Islet precursor cell (in vitro differentiated cells): Measurements from ENCODE around the gene U2SURP.
"Not testable (repeated sequence)": the region's sequence is repeated elsewhere in the genome, so short reads cannot be mapped to it uniquely, and the experiment has no call there.

Experiments used
- DNase-seq: peaks from one replicate; pipeline ENCODE4 v3.0.0-alpha.2; 2018

The U2SURP gene

DNA sequence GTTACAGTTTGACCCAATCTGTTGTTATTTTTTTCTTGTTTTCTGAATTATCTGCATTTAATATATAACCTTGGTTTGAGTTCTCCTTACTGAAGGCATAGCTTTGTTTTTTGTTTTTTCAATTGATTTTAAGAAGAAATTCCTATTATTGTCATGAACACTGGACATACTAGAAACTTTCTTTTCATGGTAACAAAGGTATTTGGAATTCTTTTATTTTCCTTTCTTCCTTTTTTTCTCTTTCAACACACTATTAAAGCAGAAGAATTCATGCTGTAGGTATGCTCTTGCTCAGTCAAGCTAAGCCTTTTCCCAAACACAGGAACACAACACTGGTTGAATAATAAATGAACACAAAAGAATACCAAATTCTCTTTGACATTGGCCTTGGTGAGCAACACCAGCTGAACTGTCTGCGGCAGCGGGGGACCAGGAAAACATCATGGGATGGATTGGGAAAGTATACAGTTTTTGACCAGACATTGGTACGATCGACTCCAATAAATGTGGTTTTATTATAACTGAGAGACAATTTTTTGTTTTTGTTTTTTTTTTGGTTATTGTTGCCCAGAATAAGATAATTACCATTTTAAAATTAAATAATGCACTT is 23.1 kb downstream of the U2SURP start:
- DNase-seq: no peak

DNA sequence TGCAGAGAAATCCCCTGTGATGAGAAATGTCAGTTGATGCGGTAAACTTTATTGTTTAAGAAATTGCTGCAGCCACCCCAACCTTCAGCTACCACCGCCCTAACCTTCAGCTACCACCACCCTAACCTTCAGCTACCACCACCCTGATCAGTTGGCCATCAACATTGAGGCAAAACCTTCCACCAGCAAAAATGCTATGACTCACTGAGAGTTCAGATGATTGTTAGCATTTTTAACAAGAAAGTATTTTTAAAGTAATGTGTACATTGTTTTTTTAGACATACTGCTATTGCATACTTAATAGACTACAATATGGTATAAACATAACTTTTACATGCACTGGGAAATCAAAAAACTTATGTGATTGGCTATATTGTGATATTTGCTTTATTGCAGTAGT is 30.0 kb downstream of the U2SURP start:
- DNase-seq: no peak

DNA sequence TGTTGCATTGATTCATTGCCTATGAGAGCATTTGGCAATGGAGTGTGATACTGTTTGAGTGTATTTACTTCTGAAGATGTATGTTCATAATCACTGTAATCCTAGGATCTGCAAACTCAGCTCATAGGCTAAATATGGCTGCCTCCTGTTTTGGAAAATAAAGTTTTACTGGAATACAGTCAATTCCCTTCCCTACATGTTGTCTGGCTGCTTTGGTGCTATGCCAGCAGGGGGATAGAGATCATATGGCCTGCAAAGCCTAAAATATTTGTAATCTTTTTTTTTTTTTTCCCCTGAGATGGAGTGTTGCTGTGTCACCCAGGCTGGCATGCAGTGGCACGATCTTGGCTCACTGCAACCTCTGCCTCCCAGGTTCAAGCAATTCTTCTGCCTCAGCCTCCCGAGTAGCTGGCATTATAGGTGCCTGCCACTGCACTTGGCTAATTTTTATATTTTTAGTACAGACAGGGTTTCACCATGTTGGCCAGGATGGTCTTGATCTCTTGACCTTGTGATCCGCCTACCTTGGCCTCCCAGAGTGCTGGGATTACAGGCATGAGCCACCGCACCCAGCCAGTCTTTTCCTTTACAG is 30.5 kb downstream of the U2SURP start:
- DNase-seq: not testable (repeated sequence)

DNA sequence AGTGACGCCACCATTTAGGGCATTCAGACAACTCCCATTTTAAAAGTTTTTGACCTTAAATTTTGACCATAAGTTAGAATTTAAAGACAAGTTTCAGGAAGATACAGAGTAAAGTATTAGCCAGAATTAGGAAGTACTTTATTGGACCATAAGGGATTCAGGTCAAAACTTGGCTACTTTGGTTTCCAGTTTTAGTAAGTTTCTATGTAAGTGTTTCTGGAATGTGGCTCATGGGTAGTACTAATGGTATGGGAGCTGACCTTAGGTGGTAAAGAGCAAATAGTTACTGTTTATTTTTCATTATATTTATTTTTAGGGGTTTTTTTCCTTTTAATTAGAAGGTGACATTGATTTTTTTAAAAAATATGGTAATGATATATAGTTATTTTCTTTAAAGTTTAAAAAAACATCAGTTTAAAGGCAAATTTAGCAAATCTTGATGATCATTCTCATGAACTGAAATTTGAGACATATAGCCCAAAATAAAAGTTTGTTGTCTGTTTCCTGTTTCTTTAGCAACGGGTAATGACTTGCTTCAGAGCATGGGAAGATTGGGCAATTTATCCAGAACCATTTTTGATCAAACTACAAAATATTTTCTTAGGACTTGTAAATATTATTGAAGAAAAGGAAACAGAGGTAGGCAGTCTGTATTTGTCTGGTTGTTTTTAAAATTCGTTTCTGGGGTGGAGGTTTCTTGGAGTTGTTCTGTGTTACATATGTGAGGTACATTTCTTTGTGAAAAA is 34.3 kb downstream of the U2SURP start:
- DNase-seq: no peak

DNA sequence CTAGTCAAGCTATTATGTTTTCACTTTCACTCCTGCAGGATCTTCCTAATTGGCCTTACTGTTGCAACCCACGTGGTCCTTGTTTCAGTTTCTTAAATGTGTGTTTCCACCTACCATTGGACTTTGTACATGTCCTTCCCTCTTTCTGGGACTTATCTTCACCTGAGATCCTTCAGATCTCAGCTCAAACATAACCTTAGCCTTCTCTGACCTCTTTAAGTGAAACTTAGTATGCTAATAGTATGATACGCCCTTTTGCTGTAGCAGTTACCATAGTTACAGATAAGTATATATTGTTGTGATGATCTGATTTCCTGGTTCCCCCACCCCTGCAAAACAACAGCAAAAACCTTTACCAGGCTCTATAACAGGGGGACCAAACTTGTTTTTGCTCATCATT is 35.2 kb downstream of the U2SURP start:
- no peak for DNase-seq

DNA sequence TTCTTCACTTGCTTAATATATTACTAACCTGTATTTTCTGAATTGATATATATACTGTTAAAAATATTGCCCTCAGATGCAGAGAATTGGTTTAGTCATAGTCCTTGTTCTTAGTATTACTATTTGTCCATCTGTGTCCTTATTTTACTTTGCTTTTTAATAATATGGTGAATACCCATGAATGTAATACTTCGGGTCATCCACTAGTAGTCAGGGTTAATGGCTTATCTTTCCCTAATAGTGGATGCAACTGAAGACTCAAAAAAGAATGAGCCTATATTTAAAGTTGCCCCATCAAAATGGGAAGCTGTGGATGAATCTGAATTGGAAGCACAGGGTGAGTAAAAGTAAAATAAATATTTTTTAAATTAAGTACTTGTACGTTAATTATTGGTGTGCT is 36.5 kb downstream of the U2SURP start:
- no peak for DNase-seq

DNA sequence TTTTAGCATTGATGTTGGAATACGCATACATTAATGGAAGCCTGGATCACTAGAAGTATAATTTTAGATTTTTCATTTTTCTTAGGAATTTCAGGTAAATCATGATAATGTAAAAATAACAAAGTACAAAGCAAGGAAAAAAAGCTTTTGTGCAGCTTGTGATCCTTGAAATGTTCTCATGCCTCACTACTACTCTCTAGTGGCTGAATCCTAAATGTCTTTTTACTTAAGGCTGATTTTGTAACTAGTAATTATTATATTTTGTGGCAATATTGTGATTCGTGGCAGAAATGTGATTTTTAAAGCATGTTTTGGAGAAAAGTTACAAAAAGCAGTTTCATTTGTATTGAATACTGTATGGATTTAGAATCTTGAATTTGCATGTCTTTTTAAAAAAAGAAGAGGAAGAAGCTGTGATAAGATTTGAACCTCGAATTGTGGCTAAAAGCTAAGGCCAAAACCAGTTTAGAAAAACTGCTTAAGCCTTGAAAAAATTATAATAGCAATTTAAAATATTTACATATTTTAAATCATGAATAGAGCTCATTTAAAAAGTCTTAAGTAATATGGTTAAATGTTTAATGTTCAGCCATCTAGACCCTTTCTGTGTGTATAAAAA is 39.0 kb downstream of the U2SURP start:
- no peak for DNase-seq

DNA sequence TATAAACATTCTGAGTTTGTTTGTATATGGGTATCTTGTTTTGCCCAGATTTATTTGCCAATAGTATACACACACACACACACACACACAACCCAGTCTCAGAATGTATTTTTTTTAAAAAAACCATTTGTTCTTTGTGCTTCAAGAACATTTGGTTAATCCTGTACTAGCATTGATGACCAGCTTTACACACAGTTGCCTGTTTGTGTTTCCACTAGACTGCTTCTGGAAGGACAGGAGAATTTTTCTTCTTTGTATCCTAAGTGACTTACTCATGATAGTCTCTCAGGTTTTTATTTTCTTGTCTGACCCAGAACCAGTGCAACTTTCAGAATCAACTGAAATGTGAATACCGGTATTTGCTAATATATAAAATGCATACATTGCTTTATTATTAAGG is 40.5 kb downstream of the U2SURP start:
- no peak for DNase-seq

DNA sequence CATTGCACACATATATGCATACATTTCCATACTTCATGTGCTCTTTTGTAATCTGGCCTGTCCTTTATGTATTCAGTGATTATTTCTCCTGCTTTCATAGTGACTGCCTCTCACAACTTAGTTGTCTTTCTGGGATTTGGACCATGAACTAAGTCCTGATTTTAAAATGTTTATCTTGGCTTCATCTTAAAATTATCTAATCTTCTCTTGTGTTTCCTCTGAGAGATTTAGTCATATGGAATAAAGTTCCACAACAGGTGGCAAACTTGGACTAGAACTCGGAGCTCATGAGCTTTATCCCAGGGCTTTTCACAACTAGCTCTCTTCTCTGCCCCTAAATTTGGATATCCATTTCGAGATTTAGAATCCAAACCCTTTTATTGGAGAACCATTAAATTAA is 44.3 kb downstream of the U2SURP start:
- no peak for DNase-seq

DNA sequence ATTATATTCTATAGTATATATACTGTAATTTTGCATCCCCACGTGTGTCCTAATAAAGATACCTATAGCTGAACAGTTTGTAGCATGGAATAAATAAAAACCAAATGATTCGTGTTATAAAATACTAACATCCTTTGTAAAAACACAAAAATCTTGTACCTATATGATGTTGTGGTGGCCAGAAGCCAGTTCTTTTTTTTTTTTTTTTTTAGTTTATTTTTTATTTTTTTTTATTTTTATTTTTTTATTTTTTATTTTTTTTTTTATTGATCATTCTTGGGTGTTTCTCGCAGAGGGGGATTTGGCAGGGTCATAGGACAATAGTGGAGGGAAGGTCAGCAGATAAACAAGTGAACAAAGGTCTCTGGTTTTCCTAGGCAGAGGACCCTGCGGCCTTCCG is 44.7 kb downstream of the U2SURP start:
- not testable (repeated sequence) for DNase-seq

DNA sequence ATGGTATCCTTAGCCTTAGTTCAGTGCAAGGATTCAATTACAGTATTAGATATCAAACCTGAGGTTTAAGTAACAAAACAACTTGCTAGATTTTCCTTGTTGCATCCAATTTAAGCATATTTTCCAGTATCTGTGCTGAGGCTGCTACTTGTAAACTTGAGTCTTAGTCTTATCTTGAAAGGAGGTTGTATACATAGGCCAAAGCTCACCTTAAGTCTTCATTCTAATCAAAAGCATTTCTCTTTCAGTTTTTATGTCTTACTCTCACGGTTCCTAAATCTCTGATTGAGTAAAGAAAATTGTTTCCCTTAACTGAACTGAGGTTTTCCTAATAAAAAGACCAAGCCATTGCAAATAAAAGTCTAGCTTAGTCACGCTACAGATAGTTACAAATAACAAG is 52.6 kb downstream of the U2SURP start:
- no peak for DNase-seq

DNA sequence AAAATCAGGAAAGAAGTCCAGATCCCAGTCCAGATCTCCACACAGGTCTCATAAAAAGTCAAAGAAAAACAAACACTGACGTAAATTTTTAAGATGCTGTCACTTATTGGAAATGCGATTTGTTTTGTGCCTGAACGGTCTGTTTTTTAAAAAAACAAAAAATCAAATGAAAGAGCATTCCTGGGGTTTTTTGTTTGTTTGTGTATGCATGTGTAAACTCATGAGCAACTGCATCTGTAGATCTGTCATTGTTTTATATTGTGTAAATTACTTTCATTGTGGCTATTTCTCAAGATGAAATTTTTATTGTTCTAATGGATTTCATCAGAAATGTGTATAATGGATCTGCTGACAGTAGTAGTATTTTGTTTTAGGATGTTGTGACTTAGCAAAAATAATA is 55.0 kb downstream of the U2SURP start:
- DNase-seq: no peak

DNA sequence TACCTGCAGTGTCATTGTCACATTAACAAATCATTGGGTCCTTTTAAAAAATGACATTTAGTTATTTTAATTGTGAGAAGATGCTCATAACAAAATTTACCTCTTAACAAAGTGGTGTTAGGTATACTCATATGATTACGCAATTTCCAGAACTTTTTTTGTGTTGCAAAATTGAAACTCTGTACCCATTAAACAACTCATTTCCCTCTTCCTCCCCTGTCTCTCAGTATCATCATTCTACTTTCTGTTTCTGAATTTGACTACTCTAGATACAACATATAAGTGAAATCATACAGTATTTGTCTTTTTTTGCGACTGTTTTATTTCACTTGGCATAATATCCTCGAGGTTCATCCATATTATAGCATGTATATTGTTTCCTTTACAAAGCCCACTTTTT is 59.5 kb downstream of the U2SURP start:
- DNase-seq: no peak

DNA sequence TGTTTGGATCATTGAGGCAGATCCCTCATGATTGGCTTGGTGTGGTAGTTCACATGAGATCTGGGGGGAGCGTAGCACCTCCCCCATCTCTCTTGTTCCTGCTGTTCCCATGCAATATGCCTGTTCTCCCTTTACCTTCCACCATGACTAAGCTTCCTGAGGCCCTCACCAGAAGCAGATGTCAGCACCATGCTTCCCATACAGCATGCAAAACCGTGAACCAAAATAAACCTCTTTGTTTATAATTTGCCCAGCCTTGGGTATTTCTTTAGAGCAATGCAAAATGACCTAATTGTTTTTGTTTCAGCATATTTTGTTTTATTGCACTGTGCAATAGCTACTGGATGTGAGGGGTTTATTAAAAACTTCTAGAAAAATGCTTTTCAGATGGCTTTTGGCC is 61.6 kb downstream of the U2SURP start:
- DNase-seq: no peak

DNA sequence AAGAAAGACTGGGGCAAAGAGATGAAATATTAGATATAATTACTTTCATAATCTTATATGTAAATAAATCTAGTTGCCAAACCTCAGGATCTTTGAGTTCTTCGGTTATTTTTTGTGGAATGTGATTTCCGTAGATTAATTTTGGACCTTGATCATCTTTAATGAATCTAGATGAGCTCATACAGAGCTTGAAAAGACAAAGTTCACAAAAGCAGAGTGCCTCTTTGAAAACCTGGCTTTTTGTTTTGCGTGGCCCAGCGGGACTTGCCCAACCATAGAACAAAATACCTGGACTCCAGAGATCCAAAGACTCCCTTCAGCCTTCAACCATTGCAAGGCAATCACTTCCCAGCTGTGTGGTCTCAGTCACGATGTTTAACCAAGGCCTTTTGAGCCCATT is 63.4 kb downstream of the U2SURP start:
- DNase-seq: no peak

DNA sequence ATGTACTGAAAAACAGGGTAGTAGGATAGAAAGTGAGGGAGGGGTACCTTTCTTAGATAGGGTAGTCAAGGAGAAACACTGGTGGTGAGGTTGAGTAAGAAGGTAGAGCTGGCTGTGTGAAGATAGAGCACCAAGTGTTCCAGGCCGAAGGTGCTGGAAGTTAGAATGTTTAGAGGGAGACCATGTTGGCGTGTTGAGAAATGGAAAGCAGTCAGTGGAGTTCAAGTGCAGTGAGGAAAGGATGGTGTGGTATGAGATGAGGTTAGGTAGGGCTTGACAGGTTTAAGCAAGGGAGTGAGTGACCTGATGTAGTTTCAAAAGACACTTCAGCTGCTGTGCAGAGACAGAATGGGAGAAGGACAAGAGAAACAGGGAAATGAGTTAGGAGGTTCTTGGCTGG is 64.0 kb downstream of the U2SURP start:
- DNase-seq: no peak

DNA sequence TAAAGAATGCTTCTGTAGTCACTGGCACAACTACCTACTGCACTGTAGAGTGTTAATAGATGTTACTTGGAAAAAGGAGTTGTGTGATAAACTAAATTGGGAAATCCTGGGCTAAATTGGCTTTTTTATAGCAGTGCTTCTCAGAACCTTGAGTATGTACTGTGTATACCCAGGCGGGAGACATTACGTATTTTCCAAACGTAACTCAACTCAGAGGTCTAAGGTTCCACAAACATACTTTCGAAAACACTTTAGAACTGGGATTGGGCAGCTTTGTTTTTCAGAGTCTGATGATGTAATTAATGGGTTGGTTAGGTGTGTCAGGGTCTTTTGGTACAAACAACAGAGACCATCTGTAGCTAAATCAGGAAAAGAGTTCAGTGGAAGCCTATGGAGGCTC is 64.7 kb downstream of the U2SURP start:
- no peak for DNase-seq

DNA sequence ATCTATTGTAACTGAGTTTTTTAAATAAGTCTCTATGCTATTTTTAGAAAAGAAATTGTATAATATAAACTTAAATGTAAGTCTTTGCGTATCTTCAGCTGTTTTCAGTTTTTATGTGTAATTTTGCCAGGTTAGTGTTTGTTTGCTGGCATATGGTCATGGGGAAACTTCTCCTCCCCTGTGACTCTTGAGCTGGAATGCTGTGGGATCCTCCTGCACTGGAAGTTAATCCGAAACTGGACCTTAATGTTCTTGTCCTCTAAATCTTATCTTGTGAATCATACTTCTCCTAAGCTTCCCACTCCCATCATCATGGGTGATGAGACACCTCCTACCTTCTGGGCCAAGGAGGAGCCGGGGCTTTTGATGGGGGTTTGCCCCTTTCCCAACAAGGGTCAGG is 65.8 kb downstream of the U2SURP start:
- DNase-seq: no peak

DNA sequence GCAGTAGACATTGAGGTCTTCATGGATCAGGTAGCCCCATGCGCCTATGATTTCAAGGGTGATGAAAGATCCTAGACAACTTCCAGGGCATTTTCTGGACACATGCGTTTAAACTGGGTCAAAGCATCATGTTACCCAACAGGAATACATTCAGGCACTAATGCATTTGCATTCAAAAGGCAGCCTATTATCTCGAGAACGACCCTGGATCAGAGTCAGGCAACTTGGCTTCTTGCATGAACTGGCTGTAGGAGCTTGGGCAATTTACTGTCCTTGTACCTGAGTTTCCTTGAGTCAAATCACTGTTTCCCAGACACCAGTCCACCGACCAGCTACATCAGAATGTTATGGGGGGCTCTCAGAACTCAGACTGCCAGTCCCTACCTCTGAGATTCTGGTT is 66.7 kb downstream of the U2SURP start:
- DNase-seq: no peak

DNA sequence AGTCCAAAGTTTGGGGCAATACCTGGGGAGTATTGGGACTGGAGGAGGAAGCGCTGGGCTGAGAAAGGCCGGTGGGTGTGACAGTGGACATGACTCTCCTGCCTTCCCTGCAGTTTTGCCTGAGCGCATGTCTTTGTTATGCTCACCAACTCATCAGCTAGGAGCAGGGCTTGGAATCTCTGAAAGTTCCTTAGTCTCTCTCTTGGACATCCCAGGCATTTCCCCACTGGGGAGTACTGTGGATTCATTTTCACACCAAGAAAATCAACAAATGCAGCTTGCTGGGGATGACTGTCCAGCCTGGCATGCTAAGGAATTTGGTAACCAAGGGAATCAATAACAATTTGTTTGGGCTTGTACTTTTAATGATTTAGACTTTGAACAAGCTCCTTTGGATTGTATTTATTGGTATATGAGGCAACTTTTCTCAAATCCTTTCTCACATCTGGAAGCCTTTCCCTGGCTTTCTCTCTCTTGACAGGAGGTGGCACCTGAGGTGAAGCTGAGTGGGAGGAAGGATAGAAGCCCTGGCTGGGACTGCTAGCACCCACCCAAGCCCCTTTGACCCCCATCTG is 69.7 kb downstream of the U2SURP start:
- peak; percentile 79 for DNase-seq

DNA sequence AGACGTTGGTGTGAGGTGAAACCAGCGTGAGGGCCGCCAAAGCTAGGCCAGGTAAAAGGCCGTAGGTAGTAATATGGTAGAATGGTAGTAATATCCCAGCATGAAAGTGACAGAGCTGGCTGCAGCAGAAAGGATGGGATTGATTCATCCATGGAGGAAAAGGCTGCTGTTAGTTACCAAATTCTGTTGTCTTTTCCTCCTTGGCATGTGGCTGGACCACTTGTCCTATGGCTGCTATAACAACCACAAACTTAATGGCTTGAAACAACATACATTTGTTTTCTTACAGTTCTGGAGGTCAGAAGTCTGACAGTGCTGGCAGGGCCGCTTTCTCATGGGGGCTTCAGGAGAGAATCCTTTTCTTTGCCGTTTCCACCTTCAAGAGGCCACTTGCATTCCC is 70.4 kb downstream of the U2SURP start:
- DNase-seq: no peak

DNA sequence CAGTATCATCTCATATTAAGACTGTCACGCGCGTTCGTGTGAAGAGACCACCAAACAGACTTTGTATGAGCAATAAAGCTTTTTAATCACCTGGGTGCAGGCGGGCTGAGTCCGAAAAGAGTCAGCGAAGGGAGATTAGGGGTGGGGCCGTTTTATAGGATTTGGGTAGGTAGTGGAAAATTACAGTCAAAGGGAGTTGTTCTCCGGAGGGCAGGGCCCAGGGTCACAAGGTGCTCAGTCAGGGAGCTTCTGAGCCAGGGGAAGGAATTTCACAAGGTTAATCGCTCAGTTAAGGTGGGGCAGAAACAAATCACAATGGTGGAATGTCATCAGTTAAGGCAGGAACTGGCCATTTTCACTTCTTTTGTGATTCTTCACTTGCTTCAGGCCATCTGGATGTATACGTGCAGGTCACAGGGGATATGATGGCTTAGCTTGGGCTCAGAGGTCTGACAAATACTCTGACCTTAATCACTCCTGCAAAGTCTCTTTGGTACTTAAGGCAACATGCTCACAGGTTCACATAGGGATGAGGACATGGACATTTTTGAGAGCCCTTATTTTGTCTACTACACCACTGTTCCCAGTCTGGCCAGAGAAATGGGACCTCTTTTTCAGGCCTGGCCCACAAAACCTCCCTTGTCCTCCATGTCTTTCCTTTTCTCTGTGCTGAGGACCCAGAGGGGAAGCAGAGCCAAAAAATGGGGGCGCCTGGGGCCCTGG is 71.1 kb downstream of the U2SURP start:
- not testable (repeated sequence) for DNase-seq

DNA sequence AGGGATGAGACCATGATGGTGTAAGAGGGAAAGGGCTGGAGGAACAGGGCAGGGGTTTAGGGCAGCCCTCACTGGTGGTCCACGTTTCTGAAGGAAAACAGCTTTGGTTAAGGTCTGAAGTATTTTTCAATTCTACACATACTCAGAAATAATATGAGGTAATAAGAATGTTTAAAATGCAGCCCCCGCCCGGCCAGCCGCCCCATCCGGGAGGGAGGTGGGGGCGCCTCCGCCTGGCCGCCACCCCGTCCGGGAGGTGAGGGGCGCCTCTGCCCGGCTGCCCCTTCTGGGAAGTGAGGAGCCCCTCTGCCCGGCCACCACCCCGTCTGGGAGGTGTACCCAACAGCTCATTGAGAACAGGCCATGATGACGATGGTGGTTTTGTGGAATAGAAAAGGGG is 72.2 kb downstream of the U2SURP start:
- not testable (repeated sequence) for DNase-seq
